Measurements from ENCODE around the gene EMX1.

The EMX1 gene

DNA sequence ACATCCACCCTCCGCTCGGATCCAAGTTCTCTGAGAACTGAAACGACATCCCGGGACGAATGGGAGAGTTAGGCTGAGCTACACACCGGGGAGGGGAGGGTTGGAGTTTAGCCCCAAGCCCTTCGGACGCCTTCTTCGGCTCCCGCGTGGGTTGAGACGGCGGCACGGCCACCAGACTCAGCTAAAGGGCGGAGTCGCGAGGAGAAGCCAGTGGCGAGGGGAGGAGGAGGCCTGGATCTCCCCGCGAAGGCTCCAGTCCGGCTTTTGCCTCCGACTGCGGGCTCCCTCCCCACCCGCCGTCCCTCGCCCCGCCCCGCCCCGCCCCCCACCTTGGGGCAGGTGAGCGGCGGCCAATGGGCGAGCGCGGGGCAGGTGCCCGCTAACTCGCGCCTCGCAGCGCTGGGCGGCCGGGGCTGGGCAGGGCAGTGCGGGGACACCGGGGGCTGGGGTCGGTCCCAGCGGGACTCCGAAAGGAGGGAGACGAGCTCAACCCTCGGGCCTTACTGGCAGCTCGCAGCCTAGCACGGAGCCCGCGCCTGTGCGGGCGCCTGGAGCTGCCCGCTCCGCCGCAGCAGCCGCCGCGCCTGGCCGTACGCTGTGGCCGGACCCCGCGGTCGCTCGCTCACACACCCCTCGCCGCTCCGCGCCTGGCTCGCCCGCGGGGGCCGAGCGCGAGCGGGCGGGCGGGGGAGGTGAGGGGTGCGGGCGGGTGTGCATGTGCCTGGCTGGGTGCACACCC lies at the start of gene EMX1:
EMX1 (plus strand) TSS at position 382 of the 739 bp plus-strand sequence; CDS start at position 716, 334 bp downstream.
- DNase-seq (ENCODE audit: low spot score), result peak; percentile 90

DNA sequence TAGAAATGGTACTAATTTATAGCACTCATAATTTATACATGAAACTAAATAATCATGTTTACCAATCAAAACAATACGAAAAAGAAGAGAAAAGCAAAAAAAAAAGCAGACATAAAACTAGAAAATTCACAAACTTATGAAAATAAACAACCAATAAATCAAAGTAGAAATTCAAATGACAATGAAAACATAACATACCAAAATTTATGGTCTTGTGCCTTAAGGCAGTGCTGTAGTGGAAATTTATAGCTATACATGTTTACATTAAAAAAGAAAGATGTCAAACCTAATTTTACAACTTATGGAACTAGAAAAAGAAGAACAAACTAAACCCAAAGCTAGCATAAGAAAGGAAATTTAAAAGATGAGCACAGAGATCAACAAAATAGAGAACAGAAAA lies 46.3 kb upstream of the EMX1 start:
- no peak for DNase-seq (ENCODE audit: low spot score)

DNA sequence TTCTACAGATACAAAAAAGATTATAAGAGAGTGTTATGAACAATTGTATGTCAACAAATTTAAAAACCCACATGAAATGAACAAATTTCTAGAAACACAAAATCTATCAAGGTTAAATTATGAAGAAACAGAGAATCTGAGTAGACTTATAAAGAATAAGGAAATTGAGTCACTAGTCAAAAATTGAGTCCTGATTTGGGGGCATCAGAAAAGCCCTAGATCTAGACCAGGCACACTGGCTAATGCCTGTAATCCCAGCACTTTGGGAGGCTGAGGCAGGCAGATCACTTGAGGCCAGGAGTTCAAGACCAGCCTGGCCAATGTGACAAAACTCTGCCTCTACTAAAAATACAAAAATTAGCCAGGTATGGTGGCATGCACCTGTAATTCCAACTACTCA lies 45.4 kb upstream of the EMX1 start:
- no peak for DNase-seq (ENCODE audit: low spot score)

DNA sequence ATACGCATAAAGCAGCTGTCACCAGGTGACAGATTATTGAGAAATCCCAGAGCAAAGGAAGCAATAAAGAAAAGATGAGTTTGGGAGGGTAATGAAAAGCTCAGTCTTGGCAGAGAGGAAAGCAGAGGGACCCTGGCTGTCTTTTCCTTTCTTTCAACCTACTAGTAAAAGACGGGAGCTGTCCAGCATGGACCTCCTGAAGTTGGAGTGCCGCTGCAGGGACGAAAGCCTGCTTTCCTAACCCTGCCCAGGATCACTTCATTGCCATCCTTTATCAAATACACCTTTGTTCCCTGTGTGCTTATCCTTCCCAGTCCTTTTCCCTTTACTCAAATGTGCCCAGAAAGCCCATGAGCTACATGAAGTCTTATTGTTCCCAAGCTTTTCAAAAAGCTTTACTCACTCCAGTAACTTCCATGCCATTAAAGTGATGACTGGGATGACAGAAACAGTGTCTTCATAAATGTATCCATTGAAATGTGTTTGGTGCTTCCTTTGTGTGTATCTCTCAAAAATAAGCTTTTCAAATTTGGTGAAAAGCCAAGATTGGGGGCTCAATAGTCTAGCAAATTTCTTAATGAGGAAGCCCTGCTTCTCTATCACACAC lies 33.9 kb upstream of the EMX1 start:
- DNase-seq (ENCODE audit: low spot score), result peak; percentile 79

DNA sequence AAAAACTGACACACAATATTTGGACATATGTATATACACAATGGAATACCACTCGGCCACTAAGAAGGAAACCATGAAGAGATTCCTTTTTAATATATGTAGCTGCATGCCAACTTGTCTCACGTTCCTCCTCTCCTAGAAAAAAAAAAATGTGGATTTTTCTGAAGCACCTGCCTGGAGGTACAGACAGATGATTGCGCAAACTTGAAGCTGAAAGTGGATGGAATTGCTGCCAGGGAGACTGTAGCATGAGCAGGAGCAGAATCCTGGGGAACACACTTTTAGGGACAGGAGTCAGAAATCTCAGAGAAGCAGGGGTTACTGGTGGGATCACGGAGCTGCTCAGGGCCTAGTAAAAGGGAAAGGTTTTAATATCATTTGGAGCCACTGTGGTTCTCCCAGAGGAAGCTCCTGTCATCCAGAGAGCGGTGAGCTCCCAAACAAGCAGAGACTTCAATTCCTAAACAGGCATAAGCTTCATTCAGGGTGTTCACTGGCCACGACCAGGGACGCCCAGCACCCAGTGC lies 30.8 kb upstream of the EMX1 start:
- DNase-seq (ENCODE audit: low spot score), result no peak

DNA sequence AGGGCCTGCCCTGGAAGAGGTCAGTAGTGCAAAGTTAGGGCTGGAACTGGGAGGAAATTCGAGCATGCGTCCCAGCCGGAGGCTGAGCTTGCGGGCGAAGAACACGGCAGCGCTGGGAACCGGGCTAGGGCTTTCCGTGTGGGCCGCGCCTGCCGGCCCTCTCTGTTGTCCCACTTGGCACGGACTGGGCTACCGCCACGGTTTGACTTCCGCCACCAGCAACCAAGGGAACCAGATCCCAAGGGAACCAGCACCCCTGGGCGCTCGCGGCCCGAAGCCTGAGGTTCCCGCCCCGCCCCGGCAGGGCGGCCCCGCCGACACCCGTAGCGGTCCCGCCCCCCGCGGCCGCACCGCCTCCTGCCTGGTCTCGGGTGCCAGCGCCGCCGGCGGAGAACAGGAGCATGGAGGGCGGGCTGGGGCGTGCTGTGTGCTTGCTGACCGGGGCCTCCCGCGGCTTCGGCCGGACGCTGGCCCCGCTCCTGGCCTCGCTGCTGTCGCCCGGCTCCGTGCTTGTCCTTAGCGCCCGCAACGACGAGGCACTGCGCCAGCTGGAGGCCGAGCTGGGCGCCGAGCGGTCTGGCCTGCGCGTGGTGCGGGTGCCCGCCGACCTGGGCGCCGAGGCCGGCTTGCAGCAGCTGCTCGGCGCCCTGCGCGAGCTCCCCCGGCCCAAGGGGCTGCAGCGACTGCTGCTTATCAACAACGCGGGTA lies 30.1 kb upstream of the EMX1 start, which contains the start of gene SPR:
SPR (plus strand) TSS at position 377 of the 708 bp plus-strand sequence; CDS start at position 402, 25 bp downstream.
- peak; percentile 72 for DNase-seq (ENCODE audit: low spot score)

DNA sequence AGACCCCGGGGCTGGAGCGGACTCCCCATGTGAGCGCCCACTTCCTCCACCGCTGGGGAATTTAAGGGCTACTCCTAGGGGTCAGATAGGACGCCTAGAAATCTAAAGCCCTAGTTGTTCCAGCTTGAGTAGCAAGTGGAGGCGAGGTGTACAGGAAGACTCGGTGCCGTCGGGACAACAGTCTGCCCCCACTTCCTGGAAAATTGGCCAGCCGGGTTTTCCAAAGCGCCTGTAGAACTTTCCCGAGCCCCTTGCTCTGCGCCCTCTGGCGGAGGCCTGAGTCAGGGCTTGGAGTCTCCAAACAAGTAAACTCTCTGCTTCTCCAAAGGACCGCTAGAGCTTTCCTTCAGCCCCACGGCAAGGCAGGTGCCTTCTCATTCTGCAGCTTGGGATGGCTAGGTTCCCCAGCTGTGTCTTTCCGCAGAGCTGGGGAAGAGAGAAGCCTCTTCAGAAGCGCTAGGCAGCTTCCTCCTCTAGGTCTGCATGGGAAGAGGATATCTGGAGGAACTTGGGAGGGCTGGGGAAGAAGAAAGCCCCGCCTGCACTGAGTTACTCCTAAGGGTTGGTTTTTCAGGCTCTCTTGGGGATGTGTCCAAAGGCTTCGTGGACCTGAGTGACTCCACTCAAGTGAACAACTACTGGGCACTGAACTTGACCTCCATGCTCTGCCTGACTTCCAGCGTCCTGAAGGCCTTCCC lies 29.4 kb upstream of the EMX1 start:
- peak; percentile 88 for DNase-seq (ENCODE audit: low spot score)

DNA sequence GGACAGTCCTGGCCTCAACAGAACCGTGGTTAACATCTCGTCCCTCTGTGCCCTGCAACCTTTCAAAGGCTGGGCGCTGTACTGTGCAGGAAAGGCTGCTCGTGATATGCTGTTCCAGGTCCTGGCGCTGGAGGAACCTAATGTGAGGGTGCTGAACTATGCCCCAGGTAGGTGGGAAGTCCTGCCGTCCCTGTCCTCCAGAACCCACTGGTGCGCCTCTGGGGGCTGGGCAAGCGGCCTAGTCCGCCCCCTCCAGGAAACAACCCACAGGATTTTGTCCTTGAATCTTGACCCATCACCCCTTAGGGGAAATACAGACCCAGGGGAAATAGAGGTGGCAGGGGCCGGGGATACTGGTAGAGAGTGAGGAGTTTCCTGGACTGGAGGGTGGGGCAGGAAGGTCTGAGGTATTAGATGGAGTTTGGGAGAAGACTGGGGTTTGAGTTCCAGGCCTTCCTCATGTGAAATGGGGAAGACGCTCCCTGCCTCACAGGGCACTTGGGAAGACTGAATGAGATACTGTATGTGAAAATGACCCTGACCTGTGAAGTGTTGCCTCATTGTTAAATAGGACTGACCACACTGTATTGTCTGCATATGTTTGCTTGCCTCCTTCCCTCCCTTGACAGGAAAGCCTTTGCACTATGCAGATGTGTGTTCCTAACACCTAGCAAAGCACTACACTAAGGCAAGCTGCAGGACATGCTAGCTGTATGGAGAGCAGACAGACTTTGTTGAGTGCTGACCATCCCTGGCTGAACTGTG lies 28.7 kb upstream of the EMX1 start:
- no peak for DNase-seq (ENCODE audit: low spot score)

DNA sequence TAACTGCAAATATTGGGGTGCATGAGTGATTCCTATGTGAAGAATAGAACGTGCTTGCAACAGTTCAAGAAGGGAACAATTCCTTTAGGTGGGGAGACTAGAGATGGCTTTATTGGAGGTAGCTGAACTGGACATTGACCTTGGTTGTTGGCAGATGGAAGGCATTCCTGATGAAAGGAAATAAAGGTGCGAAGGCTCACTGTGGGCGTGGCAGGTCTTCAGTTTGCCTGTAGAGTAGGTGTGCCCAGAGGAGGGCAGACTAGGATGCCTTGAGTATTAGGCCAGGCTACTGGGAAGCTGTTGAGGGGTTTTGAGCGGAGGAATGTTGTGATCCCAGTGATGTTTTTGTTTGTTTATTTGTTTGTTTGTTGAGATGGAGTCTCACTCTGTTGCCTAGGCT lies 27.3 kb upstream of the EMX1 start:
- DNase-seq (ENCODE audit: low spot score), result no peak

DNA sequence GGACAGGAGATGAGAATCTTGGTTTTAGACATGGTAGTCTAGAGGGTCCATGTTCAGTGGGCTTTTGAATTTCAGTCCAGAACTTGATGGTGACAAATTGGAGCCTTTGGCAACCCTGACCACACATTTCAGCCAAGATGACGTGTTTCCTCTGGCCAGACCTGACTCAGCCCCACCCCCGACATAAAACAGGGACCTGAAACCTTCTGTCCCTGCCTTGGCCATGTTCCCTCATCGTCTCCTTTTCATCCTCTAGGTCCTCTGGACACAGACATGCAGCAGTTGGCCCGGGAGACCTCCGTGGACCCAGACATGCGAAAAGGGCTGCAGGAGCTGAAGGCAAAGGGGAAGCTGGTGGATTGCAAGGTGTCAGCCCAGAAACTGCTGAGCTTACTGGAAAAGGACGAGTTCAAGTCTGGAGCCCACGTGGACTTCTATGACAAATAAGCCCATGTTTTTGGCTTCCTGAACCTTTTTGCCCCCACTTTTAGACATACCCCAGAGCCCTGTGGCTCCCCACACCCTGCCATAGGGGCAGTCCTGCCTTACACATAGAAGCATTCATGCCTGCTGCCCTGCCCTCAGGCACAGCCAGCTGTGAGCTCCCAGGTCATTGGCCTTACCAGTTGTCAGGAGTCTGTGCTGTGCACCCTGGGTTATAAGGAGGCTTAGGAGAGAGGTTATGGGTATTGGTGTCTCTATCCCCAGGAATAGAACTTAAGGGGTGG lies 26.1 kb upstream of the EMX1 start:
- no peak for DNase-seq (ENCODE audit: low spot score)

DNA sequence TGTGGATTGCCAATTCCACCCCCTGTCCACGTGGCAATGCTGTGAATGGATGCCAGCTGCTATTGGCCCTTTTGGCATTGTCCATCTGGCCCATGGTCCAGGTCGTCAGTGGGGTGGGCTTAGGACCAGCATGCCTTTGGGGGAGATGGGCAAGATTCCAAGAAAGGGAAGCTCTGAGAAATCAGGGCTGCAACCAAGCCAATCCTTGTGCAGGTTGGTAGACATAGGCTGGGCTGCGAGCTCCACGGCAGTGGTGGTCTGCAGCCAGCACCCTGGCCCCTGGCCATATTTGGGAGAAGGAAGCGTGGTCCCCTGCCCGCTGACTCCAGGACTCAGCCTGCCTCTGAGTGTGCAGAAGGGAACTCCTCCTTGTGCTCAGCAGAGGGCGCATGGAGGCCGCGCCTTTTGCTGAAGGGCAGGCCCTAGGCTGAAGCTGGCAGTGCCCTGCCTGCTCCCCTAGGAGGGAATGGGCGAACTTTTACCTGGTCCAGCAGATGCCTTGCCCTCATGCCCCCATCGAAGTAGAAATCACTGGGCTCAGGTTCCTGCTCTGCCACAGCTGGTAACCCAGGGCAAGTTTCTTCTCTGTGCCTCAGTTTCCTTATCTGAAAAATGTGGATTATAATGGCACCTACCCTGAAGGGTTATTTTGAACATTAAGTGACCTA lies 24.7 kb upstream of the EMX1 start:
- DNase-seq (ENCODE audit: low spot score), result peak; percentile 77

DNA sequence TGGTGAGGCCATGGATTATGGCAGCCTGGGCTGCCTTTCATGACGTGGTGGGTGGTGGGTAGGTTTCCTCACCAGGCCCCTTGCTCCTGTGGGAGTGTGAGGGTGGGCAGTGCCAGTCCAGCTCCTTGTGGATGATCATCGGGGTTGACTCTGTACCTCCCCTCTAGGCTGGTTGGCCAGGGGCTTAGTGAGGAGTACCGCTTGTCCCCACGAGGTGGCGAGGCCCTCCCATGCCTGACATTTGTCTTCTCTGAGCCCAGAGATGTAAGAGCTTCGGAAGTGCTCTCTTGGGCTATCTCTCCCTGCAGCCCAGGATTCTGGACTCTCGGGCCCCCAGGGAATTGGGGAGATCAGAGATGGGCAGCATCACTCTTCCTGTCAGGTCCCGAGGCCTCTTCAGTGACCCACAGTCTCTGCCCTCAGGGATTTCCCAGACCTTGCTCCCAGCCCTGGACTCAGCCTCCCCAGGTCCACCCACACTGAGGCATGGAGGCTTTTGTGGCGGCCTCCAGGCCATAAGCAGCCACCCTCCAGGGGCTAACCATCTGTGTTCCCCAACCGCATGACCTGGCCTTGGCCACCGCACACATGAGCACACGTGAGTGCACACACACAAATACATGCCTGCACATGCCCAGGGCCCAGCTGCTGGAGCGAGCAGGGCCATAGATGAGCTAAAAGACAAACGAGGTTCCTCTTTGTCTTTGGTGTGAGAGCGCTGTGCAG lies 23.6 kb upstream of the EMX1 start:
- peak; percentile 65 for DNase-seq (ENCODE audit: low spot score)

DNA sequence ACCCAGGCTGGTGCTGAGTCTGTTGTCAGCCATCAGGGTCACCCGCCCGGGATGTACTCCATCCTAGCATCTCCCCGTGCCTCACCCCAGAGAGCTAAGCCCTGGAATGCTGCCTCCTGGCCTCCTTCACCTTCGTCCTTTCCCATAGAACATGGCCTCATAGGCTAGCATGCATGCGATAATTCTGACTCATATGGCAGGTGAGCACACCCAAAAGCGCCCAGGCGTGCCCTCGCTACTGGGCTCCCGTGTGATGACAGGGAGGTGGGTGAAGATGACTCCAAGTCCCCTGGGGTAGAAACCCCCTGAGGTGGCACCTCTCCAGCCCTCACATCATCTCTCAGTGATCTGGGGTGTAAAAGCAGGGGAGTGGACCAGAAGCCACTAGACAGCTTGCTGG lies 22.8 kb upstream of the EMX1 start:
- DNase-seq (ENCODE audit: low spot score), result no peak

DNA sequence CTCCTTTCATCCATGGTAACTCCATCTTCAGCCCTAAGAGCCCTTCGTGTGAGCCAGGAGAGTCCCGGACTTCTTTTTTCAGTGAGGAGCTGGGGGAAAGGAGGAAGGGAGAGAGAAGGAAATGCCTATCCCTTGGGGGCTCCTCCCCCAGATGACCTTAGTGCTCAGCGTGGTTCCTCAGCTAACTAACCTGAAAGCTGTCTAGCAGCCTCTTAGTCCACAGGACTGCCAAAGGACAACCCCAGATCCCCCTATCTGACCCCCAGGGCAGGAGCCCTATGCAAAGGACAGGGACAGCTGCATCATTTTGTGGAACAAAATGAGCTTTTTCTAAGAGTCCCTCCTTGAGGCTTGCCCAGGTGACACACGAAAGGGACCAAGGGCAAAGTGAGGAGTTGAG lies 22.2 kb upstream of the EMX1 start:
- DNase-seq (ENCODE audit: low spot score), result no peak

DNA sequence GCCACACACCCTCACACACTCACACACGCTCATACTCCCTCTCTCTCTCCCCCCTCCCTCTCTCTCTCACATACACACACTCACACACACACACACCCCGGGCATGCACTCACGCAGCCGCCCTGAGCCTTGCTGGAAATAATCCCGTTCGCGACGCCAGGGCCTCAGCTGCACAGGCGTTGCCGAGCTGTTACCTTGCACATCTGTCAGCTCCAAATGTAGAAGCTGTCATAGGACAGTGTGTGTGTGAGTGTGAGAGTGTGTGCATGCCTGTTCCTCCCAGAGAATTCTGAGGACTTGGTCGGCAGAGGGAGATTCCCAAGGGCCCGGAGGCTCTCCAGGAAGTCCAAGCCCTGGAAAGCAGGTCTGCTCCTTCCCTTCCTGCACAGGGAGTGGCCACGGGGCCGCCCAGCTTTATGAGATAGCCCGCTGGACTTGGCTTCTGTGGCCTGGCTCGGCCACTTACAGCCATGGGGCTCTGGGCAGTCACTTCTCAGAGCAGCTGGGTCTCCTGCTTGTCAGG lies 21.5 kb upstream of the EMX1 start:
- no peak for DNase-seq (ENCODE audit: low spot score)

DNA sequence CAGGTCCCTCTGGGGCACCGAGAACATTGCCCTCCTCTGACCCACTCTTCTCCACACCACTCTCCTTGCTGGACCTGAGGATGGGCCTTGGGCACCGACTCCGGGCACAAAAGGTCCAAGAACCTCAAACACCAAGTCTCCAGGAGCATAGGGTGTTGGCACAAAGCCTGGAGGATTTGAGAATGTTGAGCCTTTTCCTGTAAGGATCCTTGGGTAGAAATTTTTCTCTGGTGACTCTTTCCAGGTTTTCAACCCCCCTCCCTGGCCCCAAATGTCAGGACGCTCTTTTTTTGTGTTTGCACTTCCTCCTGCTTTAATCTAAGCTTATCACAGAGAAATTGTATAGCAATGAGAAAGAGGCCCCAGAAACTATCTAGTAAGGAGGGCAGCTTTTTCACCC lies 20.9 kb upstream of the EMX1 start:
- no peak for DNase-seq (ENCODE audit: low spot score)

DNA sequence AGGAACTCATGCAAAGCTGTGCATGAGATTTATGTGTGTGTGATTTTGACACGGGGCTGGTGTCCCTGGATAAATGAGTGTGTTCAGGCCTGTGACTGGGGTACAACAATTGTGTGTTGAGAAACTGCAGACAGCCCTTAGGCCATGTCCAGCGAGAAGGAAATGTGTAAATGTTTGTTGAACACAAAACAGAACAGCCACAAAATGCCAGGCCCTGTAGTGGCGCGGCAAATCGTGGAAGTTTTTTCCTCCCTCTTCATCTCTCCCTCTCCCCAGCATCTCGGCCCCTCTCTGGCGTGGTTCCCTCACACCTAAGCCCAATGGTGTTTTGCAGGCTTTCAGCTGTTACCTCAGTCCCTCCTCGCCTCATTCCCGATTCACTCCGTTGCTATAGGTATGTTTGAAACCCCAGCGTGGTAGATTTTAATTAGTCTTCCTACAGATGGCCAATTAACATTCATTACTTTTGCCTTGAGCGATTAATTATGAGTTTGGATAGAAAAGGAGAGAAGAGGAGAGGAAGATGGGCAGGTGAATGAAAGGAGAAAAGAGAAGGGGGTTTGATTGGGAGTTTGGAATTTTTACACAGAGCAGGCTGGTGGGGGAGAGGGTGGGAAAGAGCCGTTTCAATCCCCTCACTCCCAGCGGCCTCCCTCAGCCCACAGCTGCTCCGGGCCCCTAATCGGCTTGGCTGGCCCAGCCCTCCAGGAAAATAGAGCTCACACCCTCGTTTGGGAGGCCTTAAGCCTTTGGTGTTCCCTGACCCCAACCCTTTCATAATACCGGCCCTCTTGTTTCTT lies 19.3 kb upstream of the EMX1 start:
- DNase-seq (ENCODE audit: low spot score), result no peak

DNA sequence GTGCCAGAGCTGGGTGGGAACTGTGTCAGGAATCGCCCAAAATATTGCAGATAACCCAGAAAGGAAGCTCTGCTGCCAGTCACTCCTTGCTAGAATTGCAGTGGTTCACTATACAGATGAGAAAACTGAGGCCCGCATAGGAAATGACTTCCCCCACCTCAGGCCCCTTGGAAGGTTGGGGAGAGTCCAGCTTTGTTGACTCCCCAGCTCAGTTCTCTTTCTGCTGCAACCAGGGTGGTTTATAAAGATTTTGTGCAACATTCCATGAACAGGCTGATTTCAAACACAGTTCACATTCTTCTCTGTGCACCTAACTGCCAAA lies 18.8 kb upstream of the EMX1 start:
- DNase-seq (ENCODE audit: low spot score), result no peak

Data from iPS-NIHi11 (cell line).